Natural killer cell treated with Interleukin-12 subunit alpha and Interleukin-12 subunit beta and Interleukin-15 and Interleukin-18, amount 100 ng/mL, for 72 hours (primary cell): Measurements from ENCODE around the gene SMCHD1. TPM values are rescaled to one million over a fixed set of nuclear protein-coding genes. Genes with fewer than 3 reads are reported as not detected.
"Not testable (repeated sequence)": the region's sequence is repeated elsewhere in the genome, so short reads cannot be mapped to it uniquely, and the experiment has no call there.

Experiments used
- ATAC-seq, 2 donors: fragments of 150-1000 bp; cut with Tn5 transposase in 1 of 2; sonication (Bioruptor Pico), chemical (Tn5 transposase) in 1 of 2; 2 replicates each; pipeline ENCODE4 v1.10.0; 2021
- DNase-seq: peaks from one replicate; pipeline ENCODE4 v3.0.0; 2022; ENCODE audit warnings: low spot score
- H3K27ac Mint-ChIP-seq, 2 donors: 1 replicate in 1 of 2; 2 replicates in 1 of 2; pipeline ENCODE4 v1.8.0; 2022; ENCODE audit warnings: mixed read lengths in 2 of 2, mild to moderate bottlenecking in 1 of 2, moderate library complexity in 1 of 2
- H3K27me3 Mint-ChIP-seq, 2 donors: 1 replicate in 1 of 2; 2 replicates in 1 of 2; pipeline ENCODE4 v1.8.0; 2022; ENCODE audit warnings: mixed read lengths in 2 of 2
- H3K36me3 Mint-ChIP-seq: one replicate; pipeline ENCODE4 v1.8.0; 2022; ENCODE audit warnings: mixed read lengths
- H3K4me1 Mint-ChIP-seq, 2 donors: 1 replicate in 1 of 2; 2 replicates in 1 of 2; pipeline ENCODE4 v1.8.0; 2022; ENCODE audit warnings: low read depth in 2 of 2, mixed read lengths in 2 of 2, mild to moderate bottlenecking in 1 of 2
- H3K4me3 Mint-ChIP-seq: one replicate; pipeline ENCODE4 v1.8.0; 2022; ENCODE audit warnings: mixed read lengths
- H3K9me3 Mint-ChIP-seq: 2 replicates; pipeline ENCODE4 v1.8.0; 2022; ENCODE audit warnings: mixed read lengths
- total RNA-seq, 2 donors: library from RNA; stranded (reverse); gene quantifications; one replicate each; pipeline ENCODE4 v1.2.3, GENCODE V29; 2022

Gene SMCHD1
- total RNA-seq, 2 donors from 2014 or later: 88.0 to 141 TPM

DNA sequence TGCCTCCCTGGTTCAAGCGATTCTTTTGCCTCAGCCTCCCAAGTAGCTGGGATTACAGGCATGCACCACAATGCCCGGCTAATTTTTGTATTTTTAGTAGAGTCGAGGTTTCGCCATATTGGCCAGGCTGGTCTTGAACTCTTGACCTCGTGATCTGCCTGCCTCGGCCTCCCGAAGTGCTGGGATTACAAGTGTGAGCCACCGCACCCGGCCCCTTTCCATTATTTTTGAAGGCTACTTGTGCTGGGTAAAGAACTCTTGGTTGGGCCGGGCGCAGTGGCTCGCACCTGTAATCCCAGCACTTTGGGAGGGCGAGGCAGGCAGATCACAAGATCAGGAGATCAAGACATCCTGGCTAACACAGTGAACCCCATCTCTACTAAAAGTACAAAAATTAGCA lies 23.4 kb downstream of the SMCHD1 start:
- not testable (repeated sequence) for H3K9me3 Mint-ChIP-seq, DNase-seq, H3K27me3 Mint-ChIP-seq, ATAC-seq, H3K4me3 Mint-ChIP-seq
- Mint-ChIP-seq H3K27ac (peak overlapping the region in 1 of 2 donors; percentile 34), H3K4me1 (peaks cover 32 to 42% of the 10 kb centered on the region in 2 donors), H3K36me3 (peaks cover 31% of the 10 kb centered on the region)

DNA sequence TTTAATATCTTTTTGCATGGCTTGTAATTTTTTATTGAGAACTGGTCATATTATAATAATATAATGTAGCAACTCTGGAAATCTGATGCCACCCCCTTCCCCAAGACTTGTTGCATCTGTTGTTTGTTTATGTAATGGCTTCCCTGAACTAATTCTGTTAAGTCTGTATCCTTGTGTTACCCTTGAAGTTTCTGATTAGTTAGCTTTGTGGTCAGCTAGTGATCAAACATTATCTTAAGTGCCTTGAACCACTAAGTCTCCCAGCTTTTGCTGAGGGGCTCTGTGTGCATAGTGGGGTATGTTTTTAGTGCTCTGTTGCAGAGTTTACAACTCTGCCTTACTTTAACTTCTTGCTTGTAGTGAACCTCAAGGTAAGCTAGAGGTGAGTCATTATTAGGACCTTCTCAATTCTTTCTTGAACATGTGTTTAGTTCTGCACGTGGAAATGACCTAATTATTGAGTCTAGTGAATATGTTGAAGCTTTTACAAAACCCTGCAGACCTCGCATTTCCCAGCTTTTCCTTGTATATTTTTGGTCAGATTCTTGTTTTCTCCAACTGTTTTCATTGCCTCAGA lies 24.8 kb downstream of the SMCHD1 start:
- peak overlapping the region; percentile 22 to 84 for H3K27ac Mint-ChIP-seq
- H3K36me3 Mint-ChIP-seq: peaks cover 36% of the 10 kb centered on the region
- H3K4me1 Mint-ChIP-seq: peaks cover 34 to 49% of the 10 kb centered on the region in 2 donors
- ATAC-seq: no peak
- H3K4me3 Mint-ChIP-seq: no peak overlapping the region
- no peak for DNase-seq
- H3K9me3 Mint-ChIP-seq: no peaks in the 10 kb centered on the region
- H3K27me3 Mint-ChIP-seq: no peaks in the 10 kb centered on the region

DNA sequence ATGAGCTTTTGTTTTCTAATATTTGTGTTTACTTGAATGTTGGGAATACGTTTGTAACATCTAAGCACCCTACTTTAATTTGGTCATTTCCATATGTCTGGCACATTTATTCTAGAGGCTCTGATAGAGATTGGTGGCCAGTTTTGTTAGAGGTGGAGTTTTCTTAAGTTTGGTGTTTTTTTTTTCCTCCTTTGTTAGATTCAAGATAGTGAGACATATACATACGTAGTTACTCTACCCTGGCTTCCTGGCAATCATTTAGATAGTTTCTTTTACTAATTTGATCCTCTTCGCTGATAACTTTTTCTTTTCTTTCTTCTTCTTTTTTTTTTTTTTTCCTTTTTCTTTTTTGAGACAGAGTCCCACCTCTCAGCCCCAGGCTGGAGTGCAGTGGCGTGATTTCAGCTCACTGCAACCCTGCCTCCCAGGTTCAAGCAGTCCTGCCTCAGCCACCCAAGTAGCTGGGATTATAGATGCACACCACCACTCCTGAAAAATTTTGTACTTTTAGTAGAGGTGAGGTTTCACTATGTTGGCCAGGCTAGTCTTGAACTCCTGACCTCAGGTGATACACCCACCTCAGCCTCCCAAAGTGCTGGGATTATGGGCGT lies 26.6 kb downstream of the SMCHD1 start:
- Mint-ChIP-seq H3K36me3 (peaks cover 48% of the 10 kb centered on the region), H3K9me3 (peaks cover 7% of the 10 kb centered on the region), H3K4me1 (peaks cover 37 to 66% of the 10 kb centered on the region in 2 donors), H3K27ac (peak overlapping the region; percentile 73 to 84), H3K4me3 (no peak overlapping the region), H3K27me3 (no peaks in the 10 kb centered on the region)
- DNase-seq (no peak), ATAC-seq (no peak)

DNA sequence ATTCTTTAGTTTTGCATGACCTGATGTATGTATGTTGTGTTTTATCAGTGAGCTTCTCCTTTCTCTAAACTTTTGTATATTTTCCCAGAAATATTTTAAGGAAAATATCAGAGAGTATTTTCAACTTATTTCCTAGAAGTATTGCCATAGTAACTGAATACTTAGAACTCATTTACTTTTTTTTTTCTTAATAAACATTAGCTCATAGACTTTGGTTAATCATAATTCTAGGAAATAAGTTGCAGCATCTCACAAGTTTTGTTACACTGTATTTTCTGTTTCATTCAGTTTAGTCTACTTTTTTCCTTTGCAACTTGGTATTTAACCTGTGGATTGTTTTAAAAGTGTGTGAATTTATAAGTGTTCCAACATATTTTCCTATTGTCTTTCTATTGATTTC lies 27.5 kb downstream of the SMCHD1 start:
- Mint-ChIP-seq H3K4me3 (peak overlapping the region; percentile 50), H3K27me3 (no peaks in the 10 kb centered on the region), H3K27ac (peak overlapping the region; percentile 73 to 84), H3K36me3 (peaks cover 53% of the 10 kb centered on the region), H3K4me1 (peaks cover 46 to 74% of the 10 kb centered on the region in 2 donors), H3K9me3 (peaks cover 7% of the 10 kb centered on the region)
- ATAC-seq (peak in 1 of 2 donors; percentile 60), DNase-seq (no peak)

DNA sequence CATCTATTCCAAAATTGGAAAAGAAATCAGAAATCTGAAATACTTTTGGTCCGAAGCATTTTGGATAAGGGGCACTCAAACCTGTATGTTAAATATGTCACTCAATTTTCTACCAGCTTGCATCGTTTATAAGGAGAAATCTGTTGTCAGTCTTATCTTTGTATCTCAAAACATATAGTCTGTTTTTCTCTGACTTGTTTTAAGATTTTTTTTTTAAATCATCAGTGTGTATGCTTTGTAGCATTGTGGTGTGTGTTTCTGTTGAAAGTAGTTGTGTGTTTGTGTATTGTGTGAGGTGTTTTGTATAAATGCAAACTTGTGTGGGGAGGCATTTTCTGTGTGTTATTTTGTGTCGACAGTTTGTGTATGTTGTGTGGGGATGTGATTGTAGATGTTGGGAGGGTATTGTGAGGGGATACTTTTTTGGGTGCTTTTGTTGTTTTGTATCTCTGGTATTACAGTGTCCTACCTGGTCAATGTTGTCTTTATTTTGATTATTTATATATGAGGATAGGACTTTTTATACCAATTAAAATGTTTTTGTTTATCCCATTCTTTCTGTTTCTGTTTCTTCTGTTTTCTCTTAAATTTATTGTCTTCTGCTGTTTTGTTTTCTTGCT lies 30.9 kb downstream of the SMCHD1 start:
- peaks cover 40 to 56% of the 10 kb centered on the region in 2 donors for H3K4me1 Mint-ChIP-seq
- H3K27me3 Mint-ChIP-seq: no peaks in the 10 kb centered on the region
- peaks cover 32% of the 10 kb centered on the region for H3K36me3 Mint-ChIP-seq
- peak overlapping the region; percentile 10 for H3K4me3 Mint-ChIP-seq
- H3K9me3 Mint-ChIP-seq: peaks cover 7% of the 10 kb centered on the region
- peak overlapping the region; percentile 72 to 84 for H3K27ac Mint-ChIP-seq
- DNase-seq (no peak), ATAC-seq (no peak)

DNA sequence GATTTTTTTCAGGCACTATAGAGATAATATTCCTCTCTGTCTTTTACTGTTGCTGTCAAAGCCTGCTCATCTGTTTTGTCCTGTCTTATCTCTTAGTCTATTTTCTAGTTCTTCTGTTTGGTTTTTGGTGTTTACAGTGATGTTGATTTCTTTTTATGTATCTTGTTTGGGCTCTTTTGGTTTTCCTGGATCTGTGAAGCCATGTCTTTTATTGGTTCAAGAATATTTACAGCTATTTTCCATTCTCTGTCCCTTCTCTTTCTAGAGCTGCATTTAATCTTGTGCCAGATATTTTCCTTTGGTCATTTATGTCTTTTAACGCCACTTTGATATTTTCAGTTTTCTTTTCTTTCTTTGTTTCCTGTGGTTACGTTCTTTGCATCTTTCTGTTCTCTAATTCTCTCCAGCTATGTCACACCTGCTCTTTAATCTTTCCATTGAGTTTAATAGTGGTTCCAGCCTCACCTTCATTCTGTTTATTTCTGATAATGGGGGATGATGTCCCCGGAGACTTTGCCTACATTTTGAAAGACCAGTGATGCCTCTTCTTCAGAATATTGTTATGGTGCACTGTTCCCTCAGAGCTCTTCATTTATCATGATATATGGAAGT lies 32.0 kb downstream of the SMCHD1 start:
- DNase-seq (no peak), ATAC-seq (no peak)
- peak overlapping the region; percentile 71 for H3K4me3 Mint-ChIP-seq
- H3K27me3 Mint-ChIP-seq: no peaks in the 10 kb centered on the region
- H3K4me1 Mint-ChIP-seq: peaks cover 44 to 51% of the 10 kb centered on the region in 2 donors
- peaks cover 7% of the 10 kb centered on the region for H3K9me3 Mint-ChIP-seq
- H3K27ac Mint-ChIP-seq: peak overlapping the region; percentile 72 to 84
- peaks cover 36% of the 10 kb centered on the region for H3K36me3 Mint-ChIP-seq

DNA sequence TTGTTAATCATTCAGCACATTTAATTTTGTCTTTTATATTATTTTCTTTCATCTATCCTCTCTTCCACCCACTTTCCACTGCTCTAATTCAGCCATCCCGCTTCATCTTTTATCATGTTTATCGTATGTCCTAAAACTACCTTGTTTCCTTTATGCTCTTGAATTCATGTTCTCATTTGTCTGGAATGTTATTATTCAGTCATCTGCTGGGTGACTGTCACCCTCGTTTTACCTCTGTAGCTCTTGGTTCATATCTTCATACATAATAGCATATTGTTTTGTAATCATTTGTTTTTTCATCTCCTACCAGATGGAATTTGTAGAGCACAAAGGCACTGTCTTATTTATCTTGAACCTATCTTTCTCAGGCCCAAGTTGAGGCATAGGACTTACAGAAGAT lies 37.0 kb downstream of the SMCHD1 start:
- peak overlapping the region in 1 of 2 donors; percentile 10 for H3K27ac Mint-ChIP-seq
- no peak overlapping the region for H3K4me3 Mint-ChIP-seq
- peaks cover 14 to 18% of the 10 kb centered on the region in 2 donors for H3K4me1 Mint-ChIP-seq

DNA sequence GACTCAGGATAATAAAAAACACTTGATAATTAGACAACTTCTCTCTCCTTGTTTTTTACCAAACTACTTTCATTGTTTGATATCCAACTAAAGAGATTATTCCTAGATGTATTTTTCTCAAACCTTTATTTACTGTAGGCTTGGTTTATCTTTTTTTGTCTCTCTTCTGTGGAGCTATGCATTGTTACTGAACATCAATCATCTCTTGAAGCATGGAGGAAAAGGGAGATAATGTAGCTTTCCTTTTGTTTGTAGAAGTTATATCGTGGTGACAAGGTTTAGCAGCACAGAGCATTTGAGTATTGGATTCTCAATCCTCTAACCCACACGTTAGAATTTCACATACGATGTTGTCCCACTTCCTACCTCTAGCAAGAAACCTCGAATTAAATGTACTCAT lies 41.7 kb downstream of the SMCHD1 start:
- no peak overlapping the region for H3K27ac Mint-ChIP-seq
- no peaks in the 10 kb centered on the region for H3K27me3 Mint-ChIP-seq
- peaks cover 18% of the 10 kb centered on the region for H3K36me3 Mint-ChIP-seq
- H3K4me3 Mint-ChIP-seq: no peak overlapping the region
- peaks cover 4 to 7% of the 10 kb centered on the region in 2 donors for H3K4me1 Mint-ChIP-seq
- no peaks in the 10 kb centered on the region for H3K9me3 Mint-ChIP-seq
- ATAC-seq: no peak
- DNase-seq: no peak

More for the DNA sequence above, 37.0 kb downstream of the SMCHD1 start:
- DNase-seq (no peak), ATAC-seq (no peak)
- Mint-ChIP-seq H3K9me3 (no peaks in the 10 kb centered on the region), H3K36me3 (peaks cover 13% of the 10 kb centered on the region), H3K27me3 (no peaks in the 10 kb centered on the region)

DNA sequence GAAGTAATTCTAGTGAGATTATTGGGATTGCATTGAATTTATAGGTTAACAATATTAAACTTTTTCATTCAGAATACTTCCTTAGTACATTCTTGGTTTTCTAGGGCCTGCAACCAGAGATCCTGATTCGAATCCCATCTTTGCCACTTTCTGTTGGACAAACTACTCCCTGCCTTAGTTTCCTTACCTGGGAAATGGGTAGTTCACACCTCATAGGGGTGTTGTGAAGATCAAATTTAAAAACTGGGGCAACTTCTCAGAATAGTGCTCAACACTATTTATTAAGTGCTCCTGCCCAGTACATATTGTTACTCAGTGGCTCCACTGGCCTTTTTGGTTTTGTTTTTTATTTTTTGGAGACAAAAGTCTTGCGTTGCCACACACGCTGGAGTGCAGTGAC lies 43.5 kb downstream of the SMCHD1 start:
- DNase-seq (no peak), ATAC-seq (no peak)
- Mint-ChIP-seq H3K4me1 (no peaks in the 10 kb centered on the region), H3K9me3 (no peaks in the 10 kb centered on the region), H3K36me3 (peaks cover 17% of the 10 kb centered on the region), H3K27me3 (no peaks in the 10 kb centered on the region), H3K4me3 (no peak overlapping the region), H3K27ac (no peak overlapping the region)

DNA sequence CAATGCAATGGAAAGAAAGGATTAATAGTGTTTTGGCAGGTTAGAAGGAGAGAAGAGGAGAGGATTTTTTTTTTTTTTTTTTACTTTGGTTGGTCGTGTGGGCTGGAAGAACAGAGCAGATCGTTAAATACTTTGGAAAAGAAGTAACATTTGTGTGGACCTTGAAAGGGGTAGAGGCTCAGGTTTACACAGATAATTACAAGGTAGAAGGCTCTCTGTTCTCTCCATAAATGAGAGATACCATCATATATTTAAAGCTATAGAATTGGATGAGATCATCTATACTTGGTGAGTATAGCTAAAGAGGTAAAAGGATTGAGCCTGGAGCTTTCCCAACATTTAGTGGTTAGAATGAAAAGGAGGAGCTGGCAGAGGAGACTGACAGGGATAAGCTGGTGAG lies 49.0 kb downstream of the SMCHD1 start:
- Mint-ChIP-seq H3K27ac (peak overlapping the region; percentile 0 to 7), H3K36me3 (peaks cover 45% of the 10 kb centered on the region), H3K9me3 (no peaks in the 10 kb centered on the region), H3K4me1 (peaks cover 13 to 14% of the 10 kb centered on the region in 2 donors), H3K4me3 (no peak overlapping the region), H3K27me3 (no peaks in the 10 kb centered on the region)
- no peak for ATAC-seq
- DNase-seq: no peak

DNA sequence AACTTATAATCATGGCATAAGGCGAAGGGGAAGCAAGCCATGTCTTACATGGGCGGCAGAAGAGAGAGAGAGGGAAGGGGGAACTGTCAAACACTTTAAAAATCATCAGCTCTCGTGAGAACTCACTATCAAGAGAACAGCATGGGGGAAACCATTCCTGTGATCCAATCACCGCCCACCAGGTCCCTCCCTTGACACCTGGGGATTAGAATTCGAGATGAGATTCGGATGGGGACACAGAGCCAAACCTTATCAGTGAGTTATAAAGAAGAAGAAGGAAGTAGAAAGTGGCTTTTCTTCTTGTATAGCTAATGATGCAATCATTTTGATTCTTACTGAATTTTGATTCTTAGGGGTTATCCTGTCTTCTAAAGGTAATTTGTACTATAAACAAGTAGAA lies 51.4 kb downstream of the SMCHD1 start:
- Mint-ChIP-seq H3K36me3 (peaks cover 47% of the 10 kb centered on the region), H3K4me3 (no peak overlapping the region), H3K27me3 (no peaks in the 10 kb centered on the region), H3K9me3 (no peaks in the 10 kb centered on the region), H3K27ac (peak overlapping the region; percentile 34 to 36), H3K4me1 (peaks cover 22% of the 10 kb centered on the region in 2 donors)
- DNase-seq (no peak), ATAC-seq (no peak)

DNA sequence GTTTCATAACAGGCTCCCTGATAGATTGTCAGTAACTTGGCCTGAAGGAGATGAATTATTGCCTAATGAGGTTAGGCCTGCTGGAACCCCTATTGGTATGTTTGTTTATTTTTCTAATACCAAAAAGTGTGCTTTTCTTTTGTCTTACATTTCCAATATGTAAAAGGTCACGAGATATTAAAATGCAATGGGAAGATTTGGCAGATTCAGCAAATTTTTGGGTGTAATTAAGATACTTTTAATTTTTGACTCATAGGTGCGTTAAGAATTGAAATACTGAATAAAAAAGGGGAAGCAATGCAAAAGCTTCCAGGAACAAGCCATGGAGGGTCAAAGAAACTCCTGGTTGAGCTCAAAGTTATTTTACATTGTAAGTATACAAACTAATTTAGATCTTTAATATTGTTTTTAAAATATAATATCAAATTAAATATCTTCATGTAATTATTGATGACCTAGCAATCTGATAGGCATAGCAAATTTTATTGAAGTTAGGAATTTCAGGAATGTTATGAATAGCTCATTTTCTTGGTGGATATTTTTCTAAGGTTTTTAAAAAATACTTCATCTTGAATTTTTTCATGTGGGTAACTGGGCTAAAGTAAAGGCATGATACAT lies 52.1 kb downstream of the SMCHD1 start:
- ATAC-seq (no peak), DNase-seq (no peak)
- Mint-ChIP-seq H3K4me3 (no peak overlapping the region), H3K4me1 (peaks cover 23 to 28% of the 10 kb centered on the region in 2 donors), H3K36me3 (peaks cover 55% of the 10 kb centered on the region), H3K27ac (no peak overlapping the region), H3K9me3 (no peaks in the 10 kb centered on the region), H3K27me3 (no peaks in the 10 kb centered on the region)

DNA sequence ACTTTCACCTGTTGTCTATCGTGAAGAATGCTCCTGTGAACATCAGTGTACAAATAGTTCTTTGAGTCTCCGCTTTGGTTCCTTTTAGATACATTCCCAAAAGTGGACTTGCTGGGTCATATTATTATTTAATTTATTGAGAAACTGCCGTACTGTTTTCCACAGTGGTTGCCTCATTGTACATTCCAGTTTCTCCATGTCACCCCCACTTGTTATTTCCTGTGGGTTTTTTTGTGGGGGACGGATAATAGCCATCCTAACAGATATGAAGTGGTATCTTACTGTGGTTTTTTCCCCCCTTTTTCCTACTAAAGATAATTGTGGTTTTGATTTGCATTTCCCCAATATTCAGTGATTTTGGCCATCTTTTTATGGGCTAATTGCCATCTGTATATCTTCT lies 53.8 kb downstream of the SMCHD1 start:
- no peaks in the 10 kb centered on the region for H3K27me3 Mint-ChIP-seq
- peak overlapping the region in 1 of 2 donors; percentile 42 for H3K27ac Mint-ChIP-seq
- ATAC-seq (no peak), DNase-seq (no peak)
- peaks cover 29 to 34% of the 10 kb centered on the region in 2 donors for H3K4me1 Mint-ChIP-seq
- H3K9me3 Mint-ChIP-seq: no peaks in the 10 kb centered on the region
- H3K36me3 Mint-ChIP-seq: peaks cover 50% of the 10 kb centered on the region
- H3K4me3 Mint-ChIP-seq: no peak overlapping the region
